Hematopoietic multipotent progenitor cell treated with erythropoietin and hydrocortisone succinate and interleukin-3 and kit ligand, for 8 days (in vitro differentiated cells): ENCODE data around the gene C16orf95.

Experiments used
- DNase-seq: peaks from one replicate; pipeline ENCODE4 v3.0.0-alpha.2; 2015

The C16orf95 gene

GRCh38 chr16:87314990-87315420, 2.2 kb downstream of the C16orf95 start:
- DNase-seq = no peak

GRCh38 chr16:87312008-87312407, 5.2 kb downstream of the C16orf95 start:
- no peak for DNase-seq

GRCh38 chr16:87311387-87311786, 5.8 kb downstream of the C16orf95 start:
- no peak for DNase-seq

- peak; percentile 37 for DNase-seq
These were observed 6.6 kb downstream of the C16orf95 start for GRCh38 chr16:87310610-87311009.

- peak; percentile 95 for DNase-seq
These were observed 7.3 kb downstream of the C16orf95 start for GRCh38 chr16:87309620-87310525.

GRCh38 chr16:87308826-87309225, 8.4 kb downstream of the C16orf95 start:
- DNase-seq = no peak

- DNase-seq = no peak
These were observed 10.7 kb downstream of the C16orf95 start for GRCh38 chr16:87306516-87306915.

GRCh38 chr16:87305505-87306391, 11.4 kb downstream of the C16orf95 start:
- DNase-seq = peak; percentile 92

GRCh38 chr16:87304951-87305350, 12.2 kb downstream of the C16orf95 start:
- peak; percentile 47 for DNase-seq

- DNase-seq = no peak
These were observed 13.2 kb downstream of the C16orf95 start for GRCh38 chr16:87303962-87304521.

- DNase-seq = peak; percentile 28
These were observed 13.7 kb downstream of the C16orf95 start for GRCh38 chr16:87303431-87303930.

GRCh38 chr16:87298857-87299465, 18.2 kb downstream of the C16orf95 start:
- DNase-seq = no peak

GRCh38 chr16:87297918-87298631, 19.1 kb downstream of the C16orf95 start:
- DNase-seq = peak; percentile 53

GRCh38 chr16:87297407-87297806, 19.8 kb downstream of the C16orf95 start:
- no peak for DNase-seq

GRCh38 chr16:87295661-87296531, 21.3 kb downstream of the C16orf95 start:
- DNase-seq = no peak

GRCh38 chr16:87295259-87295658, 21.9 kb downstream of the C16orf95 start:
- DNase-seq = peak; percentile 79

- no peak for DNase-seq
These were observed 23.2 kb downstream of the C16orf95 start for GRCh38 chr16:87293990-87294389.

GRCh38 chr16:87291944-87292343, 25.2 kb downstream of the C16orf95 start:
- no peak for DNase-seq

- DNase-seq = no peak
These were observed 28.3 kb downstream of the C16orf95 start for GRCh38 chr16:87288753-87289362.
